DMS 273 treated with DMSO at 0.1 percent for 48 hours (cell line): Measurements from ENCODE around the gene SH2B2.

ENCODE experiments used
- DNase-seq: peaks from one replicate; lab custom pipeline; 2025; lab: John Stamatoyannopoulos, UW

Gene SH2B2

GRCh38 chr7:102286237-102287110 lies at the start of gene SH2B2:
Gene SH2B2 (plus strand): TSS chr7:102286868. CDS start chr7:102300551, 13,683 bp downstream.
- no peak for DNase-seq

- no peak for DNase-seq
These were observed 47.4 kb upstream of the SH2B2 start for GRCh38 chr7:102239206-102239820.

GRCh38 chr7:102241431-102241830 lies 45.2 kb upstream of the SH2B2 start:
- no peak for DNase-seq

- no peak for DNase-seq
These were observed 42.1 kb upstream of the SH2B2 start for GRCh38 chr7:102244601-102245000.

GRCh38 chr7:102248081-102248455 lies 38.6 kb upstream of the SH2B2 start:
- DNase-seq, result no peak

- no peak for DNase-seq
These were observed 37.9 kb upstream of the SH2B2 start for GRCh38 chr7:102248456-102249395.

- no peak for DNase-seq
These were observed 34.9 kb upstream of the SH2B2 start for GRCh38 chr7:102251531-102252365.

GRCh38 chr7:102252366-102252982 lies 34.2 kb upstream of the SH2B2 start:
- no peak for DNase-seq

- no peak for DNase-seq
These were observed 33.3 kb upstream of the SH2B2 start for GRCh38 chr7:102253066-102253972.

- no peak for DNase-seq
These were observed 32.7 kb upstream of the SH2B2 start for GRCh38 chr7:102253973-102254370.

- no peak for DNase-seq
These were observed 32.1 kb upstream of the SH2B2 start for GRCh38 chr7:102254521-102254920.

GRCh38 chr7:102255501-102255900 lies 31.2 kb upstream of the SH2B2 start:
- no peak for DNase-seq

- DNase-seq, result no peak
These were observed 30.8 kb upstream of the SH2B2 start for GRCh38 chr7:102255916-102256315.

- DNase-seq, result no peak
These were observed 28.5 kb upstream of the SH2B2 start for GRCh38 chr7:102258073-102258748.

GRCh38 chr7:102258749-102259107 lies 27.9 kb upstream of the SH2B2 start:
- no peak for DNase-seq

- DNase-seq, result no peak
These were observed 25.8 kb upstream of the SH2B2 start for GRCh38 chr7:102260856-102261255.

GRCh38 chr7:102261451-102261850 lies 25.2 kb upstream of the SH2B2 start:
- DNase-seq, result no peak

GRCh38 chr7:102262546-102262945 lies 24.1 kb upstream of the SH2B2 start:
- no peak for DNase-seq

- no peak for DNase-seq
These were observed 22.2 kb upstream of the SH2B2 start for GRCh38 chr7:102264367-102264891.
